Cardiac septum (tissue), 1 donor: ENCODE measurements around the gene WEE2. TPM values are rescaled to one million over a fixed set of nuclear protein-coding genes. Genes with fewer than 3 reads are reported as not detected.
A peak's percentile ranks its signal among the peaks of the same experiment; 100 is the strongest.
"Not testable (repeated sequence)": the region's sequence is repeated elsewhere in the genome, so short reads cannot be mapped to it uniquely, and the experiment has no call there.

Source experiments
- DNase-seq: peaks from one replicate; pipeline ENCODE4 v3.0.0-alpha.2; 2020; ENCODE audit warnings: low spot score
- intact Hi-C: fragments of 100-400 bp; cut with DNase I; formaldehyde crosslinking; loops from one replicate; pipeline ENCODE4 v1.14.0; 2022
- total RNA-seq: library from RNA; stranded (reverse); fragmentation: NEBNext Ultra II Directional; extraction: Animal tissue kit (Norgen Biotek cat#: 25700); gene quantifications from one replicate; pipeline ENCODE4 v1.2.1, GENCODE V29; 2021
- donor health status: DM: no; HTN: no; CAD: no.

Gene WEE2
- total RNA-seq, 1 donor from 2014 or later: not detected

DNA sequence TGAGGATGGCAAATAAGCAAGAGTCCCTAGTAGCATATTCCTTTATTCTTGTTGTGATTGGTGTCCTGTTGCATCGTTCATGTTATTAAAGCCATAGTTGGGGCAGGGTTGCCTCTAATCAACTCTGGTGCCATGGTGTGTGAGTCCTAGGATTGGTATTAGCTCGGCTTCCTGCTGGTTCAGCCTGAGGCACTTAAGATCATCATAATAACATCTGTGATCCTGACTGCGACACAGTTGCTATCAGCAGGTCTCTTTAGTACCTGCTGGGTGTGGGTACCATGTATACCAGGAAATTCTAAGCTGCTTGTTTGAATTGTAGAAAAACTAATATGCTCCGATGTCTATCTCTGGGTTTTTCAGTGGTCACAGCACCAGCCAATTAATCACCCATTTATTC is 1.6 kb downstream of the WEE2 start:
- intact Hi-C loops: no loop called here
- DNase-seq: no peak

DNA sequence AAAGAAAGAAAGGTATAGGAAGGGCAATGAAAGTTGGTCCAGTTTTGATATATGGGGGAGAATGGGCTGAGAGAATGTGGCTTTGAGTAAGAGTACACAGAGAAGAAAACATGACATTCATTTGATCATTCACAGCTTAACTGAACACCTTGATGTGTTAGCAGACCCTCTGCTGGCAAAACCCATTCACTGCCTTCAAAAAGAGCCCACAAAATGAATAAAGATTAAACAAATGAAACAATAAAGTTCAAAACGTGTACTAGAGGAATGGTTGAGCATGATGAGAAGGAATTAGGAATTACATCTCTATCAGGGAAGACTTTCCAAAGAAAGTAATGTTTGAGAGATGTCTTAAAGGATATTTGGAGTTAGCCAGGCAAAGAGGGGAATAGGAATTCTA is 2.1 kb downstream of the WEE2 start:
- DNase-seq: no peak
- intact Hi-C loops: no loop called here

DNA sequence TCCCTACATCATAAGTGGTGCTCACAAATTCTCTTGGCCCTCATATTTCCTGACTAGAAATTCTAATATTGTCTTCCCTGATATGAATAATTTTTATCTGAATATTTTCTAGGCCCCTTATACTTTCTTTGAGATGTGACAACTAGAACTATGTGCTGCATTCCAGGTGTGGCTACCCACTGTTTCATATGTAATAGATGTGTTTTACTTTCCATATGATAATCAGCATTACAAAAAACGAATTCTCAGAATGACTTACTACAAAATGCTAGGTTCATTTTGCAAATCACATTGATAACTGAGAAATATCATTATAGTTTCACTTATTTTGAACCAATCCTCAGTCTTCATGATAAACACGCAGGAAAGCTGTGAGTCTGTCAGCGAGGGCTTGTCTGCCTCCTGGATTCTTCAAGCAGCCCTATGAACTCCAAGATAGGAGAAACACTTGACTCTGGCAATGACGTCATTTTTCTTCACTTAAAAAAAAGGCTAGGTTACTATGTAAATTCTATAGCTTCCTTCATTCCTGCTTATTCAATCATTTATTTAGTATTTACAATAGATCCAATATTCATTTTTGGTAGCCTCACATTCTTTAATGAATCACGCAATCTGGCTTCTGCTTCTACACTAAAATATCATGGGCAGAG is 4.6 kb downstream of the WEE2 start:
- no peak for DNase-seq
- intact Hi-C loops: no loop called here

DNA sequence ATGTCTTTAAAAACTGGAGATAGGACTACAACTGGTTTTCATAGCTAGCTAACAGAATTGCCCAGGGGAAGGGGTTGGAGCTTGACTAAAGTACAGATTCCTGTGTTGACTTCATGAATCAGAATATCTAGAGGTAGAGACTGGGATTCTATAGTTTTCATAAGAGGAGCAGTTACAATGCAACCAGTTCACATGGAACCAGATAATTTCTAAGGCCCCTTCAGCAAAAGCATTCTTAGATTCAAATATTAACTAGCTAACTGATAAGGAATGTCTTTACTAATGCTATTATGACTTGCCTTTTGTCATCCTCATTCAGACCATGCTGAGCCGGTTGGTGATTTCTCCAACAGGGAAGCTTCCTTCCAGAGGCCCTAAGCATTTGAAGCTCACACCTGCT is 5.7 kb downstream of the WEE2 start:
- no peak for DNase-seq
- intact Hi-C loops: no loop called here

DNA sequence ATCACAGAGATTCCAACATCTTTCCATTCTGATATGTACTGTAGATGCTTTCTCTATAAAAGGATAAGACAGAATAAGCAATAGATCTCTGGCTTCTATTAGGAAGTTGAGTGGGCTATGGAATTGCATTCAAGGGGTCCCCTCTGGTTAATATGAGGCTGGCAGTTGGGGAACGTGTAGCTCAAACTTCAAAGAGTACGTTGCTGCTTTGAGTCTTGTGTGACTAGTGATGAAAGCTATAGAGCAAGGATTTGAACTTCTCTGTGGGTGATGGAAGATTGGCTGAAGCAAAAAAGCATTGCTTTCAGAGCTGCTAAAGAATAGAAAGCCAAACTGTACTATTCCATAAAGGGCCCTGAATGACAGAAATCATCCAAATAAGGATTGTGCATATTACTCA is 6.4 kb downstream of the WEE2 start:
- intact Hi-C loops: no loop called here
- DNase-seq: no peak

DNA sequence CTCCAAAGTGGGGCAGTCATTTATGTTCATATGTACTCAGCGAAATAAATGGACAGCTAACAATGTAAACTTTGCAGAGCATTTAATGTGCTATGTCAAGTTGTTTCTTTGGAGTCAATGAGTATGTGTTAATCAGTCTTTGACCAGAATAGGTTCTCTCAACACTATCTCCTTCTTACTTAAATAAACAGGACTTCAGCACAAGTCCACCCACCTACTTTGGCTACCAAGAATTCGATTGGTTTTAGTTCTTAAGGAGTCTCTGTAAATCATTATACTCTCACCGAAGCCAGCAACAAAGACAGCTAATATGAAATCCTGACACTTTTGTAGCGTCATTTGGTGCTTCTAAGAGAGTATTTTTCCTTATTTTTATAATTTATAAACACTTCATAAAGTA is 6.9 kb downstream of the WEE2 start:
- no peak for DNase-seq
- intact Hi-C loops: no loop called here

DNA sequence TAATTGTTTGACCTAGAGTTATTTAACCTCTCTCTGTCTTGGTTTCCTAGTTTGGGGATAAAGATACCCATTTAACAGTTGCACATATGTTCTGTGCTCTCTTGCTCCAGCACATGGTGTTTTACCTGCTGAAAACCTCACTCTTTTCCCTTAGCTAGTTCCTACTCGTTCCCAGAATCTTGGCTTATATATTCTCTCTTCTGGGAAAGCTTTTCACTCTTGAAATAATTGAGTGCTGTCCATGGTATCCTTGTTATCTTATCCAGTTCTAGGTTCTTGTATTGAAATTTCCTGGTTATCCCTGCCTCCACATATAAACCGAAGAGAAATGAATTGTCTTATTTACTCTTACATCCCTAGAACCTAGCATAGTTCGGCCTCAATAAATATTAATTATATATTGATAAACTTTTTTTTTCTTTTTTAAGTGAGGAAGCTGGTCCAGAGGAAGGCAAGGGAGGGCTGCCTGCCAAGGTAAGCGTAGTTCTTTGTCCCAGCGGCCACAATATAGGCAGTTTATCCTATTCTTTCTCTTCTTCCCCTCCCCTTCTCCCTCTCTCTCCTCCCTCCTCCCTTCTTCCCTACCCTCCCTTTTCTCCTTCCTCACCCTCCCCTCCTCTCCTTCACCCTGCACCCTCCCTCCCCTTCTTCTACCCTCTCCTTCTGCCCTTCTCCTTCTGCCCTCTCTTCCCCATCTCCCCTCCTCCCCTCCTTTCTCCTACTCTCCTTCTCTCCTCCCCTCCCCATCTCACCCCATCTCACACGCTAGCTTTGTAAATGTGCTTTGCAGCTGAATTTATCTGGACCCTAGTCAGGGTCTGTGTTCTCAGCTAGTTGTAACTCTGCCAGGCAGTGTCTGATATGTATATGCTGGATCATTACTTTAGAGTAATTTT is 7.9 kb downstream of the WEE2 start:
- no peak for DNase-seq

DNA sequence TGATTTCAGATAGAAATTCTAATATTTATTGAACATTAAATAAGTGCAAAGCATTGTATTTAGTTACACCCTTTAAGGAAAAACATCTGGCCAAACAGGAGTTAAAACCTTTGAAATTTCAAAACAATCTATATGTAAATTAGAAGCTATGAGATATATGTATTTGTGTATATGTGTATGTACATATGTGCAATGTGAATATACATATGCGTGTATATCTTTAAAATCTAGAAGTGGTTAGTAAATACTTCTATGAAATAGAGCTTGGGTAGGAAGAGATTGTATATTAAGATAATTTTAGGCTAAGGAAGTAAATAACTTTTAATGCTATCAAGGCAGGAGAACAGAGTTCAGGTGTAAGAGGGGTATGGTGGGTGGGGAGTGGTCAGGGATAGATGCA is 9.3 kb downstream of the WEE2 start:
- intact Hi-C loops: no loop called here
- DNase-seq: no peak

More for the DNA sequence above, 7.9 kb downstream of the WEE2 start:
- intact Hi-C loops: no loop called here

DNA sequence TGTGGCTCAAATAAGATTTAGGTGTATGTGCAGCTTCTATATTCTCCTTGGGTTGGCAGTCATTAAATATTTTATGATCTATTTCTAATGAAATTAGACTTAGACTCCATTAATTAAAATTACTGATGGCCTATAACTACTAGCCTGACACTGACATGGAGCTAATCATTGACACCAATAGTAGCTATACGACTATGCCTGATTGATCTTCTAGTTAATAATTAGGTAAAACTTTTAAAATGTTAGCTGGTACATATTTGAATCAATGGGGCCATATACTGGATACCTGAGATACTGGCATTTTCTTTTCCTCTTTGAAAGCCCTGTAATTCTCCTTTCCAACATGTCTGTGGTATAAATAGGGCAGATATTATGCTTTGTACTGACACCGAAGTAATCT is 14.4 kb downstream of the WEE2 start:
- DNase-seq: no peak
- intact Hi-C loops: no loop called here

DNA sequence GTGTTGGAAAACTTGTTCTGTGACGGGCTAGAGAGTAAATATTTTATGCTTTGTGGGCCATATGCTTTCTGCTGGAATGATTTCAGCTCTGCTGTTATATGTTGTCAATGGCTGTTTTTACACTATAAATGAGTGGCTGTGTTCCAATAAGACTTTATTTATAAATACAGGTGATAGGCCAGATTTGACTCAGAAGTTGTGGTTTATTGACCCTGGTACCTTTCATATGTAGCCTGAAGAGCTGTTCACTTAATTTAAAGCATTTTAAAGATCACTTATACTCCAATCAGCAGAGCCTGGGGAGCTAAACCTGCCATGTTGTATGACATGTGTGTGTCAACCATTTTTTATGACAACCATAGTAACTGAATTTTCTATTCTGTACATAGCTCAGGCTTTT is 20.9 kb downstream of the WEE2 start:
- intact Hi-C loops: no loop called here
- DNase-seq: no peak

DNA sequence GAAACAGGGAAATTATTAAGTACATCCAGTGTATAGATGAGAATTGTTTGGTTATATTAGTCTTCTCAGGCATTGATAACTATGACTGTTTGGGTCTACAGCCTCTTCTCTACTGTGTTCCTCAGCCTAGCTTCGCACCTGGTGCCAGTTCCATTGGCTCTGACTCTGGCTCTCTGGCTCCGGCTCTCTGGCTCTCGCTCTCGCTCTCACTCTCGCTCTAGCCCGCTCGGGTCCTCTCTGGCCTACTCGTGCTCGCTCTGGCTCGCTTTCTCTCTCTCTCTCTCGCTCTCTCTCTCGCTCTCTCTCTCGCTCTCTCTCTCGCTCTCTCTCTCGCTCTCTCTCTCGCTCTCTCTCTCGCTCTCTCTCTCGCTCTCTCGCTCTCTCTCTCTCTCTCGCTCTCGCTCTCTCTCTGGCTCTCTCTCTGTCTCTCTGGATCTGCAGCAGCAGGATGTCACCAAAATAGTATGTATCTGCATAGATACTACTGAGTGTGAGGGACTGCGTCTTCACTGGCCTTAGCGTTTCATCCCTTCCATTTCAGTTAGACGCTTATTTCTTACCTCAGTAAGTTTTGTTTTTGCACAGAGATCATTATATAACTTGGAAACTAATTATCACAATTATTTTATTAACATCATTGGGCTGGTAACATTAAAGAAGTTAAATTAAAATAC is 23.5 kb downstream of the WEE2 start:
- intact Hi-C loops: no loop called here
- DNase-seq: no peak

DNA sequence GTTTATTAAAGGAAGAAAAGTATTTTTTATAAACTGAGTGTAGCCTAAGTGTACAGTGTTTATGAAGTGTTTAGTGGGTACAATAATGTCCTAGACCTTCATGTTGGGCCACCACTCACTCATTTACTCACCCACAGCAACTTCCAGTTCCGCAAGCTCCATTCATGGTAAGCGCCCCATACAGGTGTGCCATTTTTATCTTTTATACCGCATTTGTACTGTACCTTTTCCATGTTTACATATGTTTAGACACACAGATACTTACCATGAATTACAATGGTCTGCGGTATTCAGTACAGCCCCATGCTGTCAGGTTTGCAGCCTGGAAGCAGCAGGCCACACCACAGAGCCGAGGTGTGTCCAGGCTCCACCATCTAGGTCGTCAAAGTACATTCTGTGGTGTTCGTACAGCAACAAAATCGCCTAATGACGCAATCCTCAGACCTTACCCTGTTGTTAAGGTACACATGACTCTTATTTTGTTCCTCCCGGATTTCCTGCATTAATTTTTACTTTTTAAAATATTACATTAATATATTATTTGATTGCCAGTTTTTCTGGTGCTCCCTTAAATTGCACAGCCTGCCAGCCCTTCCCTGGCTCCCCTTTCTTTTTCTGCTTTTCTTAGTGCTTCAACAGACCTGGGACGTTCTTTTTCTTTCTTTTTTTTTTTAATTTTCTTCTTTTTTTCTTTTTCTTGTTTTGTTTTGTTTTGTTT is 29.1 kb downstream of the WEE2 start:
- intact Hi-C loops: loop anchor here (5.0 kb wide), 2 partner anchors 35 to 85 kb away; partner anchors contain the start of gene DENND11
- no peak for DNase-seq

DNA sequence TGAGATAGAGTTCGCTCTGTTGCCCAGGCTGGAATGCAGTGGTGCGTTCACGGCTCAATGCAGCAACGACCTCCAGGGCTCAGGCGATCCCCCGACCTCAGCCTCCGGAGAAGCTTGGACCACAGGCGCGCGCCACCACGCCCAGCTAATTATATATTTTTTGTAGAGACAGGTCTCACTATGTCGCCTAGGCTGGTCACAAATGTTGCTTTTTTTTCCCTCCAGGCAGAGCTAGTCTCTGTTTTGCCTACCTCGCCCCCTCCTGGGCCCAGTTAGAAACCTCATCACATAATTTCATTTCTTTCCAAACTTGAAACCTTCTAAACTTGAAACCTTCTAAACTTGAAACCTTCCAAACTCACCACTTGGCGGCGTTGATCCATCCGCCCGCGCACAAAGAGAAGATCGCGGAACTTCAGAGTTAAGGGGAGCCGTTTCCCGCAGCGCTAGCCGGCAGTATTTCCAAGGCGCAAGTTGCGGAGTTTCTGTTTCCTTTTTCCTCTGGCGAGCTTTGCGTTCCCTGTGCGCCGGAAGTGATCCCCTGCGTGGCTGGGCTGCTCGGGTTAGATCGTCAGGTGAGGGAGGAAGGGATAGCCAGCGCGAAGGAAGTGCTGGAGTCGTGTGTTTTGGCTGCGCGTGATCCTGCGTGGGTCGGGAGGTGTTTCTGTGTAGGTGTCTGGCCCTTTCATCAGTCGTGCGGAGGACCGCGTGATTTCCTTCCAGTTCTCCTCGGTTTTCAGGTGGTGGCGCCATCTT is 29.9 kb downstream of the WEE2 start, which contains the start of gene SSBP1:
Gene SSBP1 (plus strand): TSS at position 523 of the 756 bp plus-strand sequence. CDS start 809 bp downstream, outside the sequence.
- DNase-seq: peak; percentile 94
- intact Hi-C loops: loop anchor here (5.0 kb wide), 2 partner anchors 36 to 86 kb away; partner anchors contain the start of gene DENND11

DNA sequence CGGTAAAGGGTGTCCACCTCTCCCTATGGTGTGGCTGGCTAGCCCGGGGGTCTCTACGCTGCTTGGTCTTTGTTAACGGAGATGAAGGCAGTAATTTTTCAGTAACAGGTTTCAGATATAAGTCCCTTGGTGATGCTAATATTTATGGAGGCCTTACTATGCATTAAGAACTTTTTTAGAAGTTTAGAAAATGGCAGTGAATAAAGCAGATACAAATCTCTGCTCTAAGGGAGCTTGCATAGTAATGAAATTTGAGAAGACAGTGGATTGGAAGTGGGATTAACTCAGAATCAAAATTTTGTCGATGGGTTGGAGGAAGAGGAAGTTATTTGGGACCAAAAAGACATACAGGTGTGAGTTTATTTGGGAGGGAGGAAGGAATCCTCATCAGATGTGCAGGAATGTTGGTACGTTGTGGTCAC is 30.4 kb downstream of the WEE2 start:
- DNase-seq: no peak
- intact Hi-C loops: loop anchor here (5.0 kb wide), 2 partner anchors 36 to 86 kb away; partner anchors contain the start of gene DENND11

DNA sequence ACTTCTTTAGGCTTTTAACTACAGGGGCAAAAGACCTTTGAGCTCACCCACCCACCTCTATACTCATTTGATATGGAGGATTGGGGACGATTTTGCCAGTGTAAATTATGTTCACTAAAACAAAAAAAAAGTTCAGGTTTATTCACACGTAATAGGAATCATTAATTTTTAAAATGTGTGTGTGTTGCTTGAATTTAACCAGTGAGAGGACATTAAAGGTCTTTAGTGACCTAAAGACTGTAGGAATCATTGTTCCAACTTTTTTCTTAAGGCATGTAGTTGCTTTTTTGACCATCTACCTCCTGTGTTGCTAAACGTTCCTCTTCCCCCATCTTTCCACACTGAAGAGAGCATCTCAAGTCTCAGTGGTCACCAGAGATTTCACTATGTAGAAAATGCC is 31.1 kb downstream of the WEE2 start:
- no peak for DNase-seq
- intact Hi-C loops: loop anchor here (5.0 kb wide), 2 partner anchors 37 to 87 kb away; partner anchors contain the start of gene DENND11

DNA sequence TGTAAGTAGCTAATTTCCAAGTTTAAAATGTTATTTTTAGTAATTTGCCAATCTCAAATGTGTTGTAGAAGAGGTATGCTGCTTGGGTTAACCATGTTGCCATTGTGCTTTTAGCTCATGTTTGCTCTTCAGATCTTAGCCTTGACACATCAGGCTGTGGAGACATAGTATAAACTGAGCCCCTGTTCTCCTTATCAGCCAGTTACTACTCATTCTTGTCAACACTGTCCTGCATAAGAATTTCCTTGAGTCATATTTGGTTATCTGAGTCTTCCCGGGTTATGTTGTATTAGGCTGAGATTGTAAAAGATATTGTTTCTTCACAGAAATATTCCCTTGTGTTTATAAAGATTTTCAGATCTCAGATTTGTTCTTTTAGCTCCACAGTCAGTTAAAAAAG is 34.1 kb downstream of the WEE2 start:
- DNase-seq: no peak
- intact Hi-C loops: no loop called here

DNA sequence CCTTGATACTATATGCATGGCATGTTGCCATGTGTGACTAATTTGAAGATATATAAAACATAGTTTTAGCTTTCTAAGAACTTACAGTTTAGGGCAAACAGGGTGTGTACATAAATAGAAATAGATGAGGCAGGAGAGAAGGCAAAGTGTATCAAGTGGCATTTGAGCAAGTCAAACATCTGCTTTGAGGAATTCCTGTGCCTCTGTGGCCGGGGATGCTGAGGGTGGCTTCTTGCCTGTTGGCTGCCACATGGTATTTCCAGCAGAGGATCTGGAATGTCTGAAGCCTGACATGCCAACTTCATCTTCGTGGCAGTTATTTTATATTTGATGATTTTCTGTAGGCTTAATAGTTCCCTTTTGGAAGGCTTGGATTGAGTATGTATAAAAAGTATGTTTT is 36.0 kb downstream of the WEE2 start:
- no peak for DNase-seq
- intact Hi-C loops: no loop called here

DNA sequence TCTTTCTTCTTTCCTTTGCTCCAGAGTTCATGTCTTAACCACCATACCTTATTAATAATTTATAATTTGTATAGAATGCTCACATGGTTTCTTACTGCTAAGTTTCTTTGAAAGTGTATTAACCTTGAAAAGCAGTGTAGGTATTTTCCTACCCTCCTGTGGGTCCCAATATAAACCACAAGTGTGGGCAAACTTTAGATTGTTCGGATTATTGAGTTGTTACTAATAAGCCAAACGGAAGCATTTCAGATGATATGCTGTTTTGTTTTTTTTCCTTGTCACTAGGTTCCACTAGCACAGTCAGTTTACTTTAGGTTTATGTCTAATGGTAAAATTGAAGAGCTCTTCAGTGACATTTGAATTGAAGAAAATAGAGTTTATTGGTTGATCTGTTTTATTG is 40.2 kb downstream of the WEE2 start:
- DNase-seq: no peak
- intact Hi-C loops: no loop called here

DNA sequence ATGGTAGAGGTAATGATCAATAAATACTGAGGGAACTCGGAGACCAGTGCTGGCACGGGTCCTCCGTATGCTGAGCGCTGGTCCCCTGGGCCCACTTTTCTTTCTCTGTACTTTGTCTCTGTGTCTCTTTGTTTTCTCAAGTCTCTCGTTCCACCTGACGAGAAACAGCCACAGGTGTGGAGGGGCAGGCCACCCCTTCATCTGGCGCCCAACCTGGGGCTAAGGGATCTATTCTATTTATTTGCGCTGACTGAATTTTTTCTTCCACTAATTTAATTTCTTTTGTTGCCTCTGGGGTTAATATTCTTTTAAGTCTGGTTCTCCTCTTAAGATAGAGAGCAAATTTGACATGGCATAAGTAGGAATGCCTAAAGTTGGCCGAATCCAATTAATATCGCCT is 43.8 kb downstream of the WEE2 start:
- intact Hi-C loops, DNase-seq: not testable (repeated sequence)
